Aorta (tissue), 5 donors: ENCODE measurements around the gene TTC3. TPM values are rescaled to one million over a fixed set of nuclear protein-coding genes. Genes with fewer than 3 reads are reported as not detected.
"Not testable (repeated sequence)": the region's sequence is repeated elsewhere in the genome, so short reads cannot be mapped to it uniquely, and the experiment has no call there.

Experiments used
- ATAC-seq: fragments of 200-7000 bp; cut with Tn5 transposase; one replicate; pipeline ENCODE4 v1.9.1; 2022; ENCODE audit warnings: moderate library complexity; ENCODE audit not compliant: low FRiP score
- DNase-seq, 2 donors: peaks; one replicate each; pipeline ENCODE4 v3.0.0-alpha.2; 2020
- H3K27ac ChIP-seq, 2 donors: one replicate each; pipeline ENCODE4 v1.5.1; 2013; ENCODE audit warnings: low read length in 2 of 2, mild to moderate bottlenecking in 2 of 2, moderate library complexity in 2 of 2, control low read depth in 1 of 2, inconsistent platforms in 1 of 2, low read depth in 1 of 2
- H3K27me3 ChIP-seq, 2 donors: one replicate each; pipeline ENCODE4 v1.6.1; 2013; ENCODE audit warnings: control low read depth in 1 of 2, low read length in 1 of 2, mild to moderate bottlenecking in 1 of 2, moderate library complexity in 1 of 2; ENCODE audit not compliant: insufficient read depth in 2 of 2, control insufficient read depth in 1 of 2
- H3K36me3 ChIP-seq, 2 donors: one replicate each; pipeline ENCODE4 v1.6.1; 2013; ENCODE audit warnings: control low read depth in 1 of 2, low read length in 1 of 2, mild to moderate bottlenecking in 1 of 2; ENCODE audit not compliant: insufficient read depth in 2 of 2, control insufficient read depth in 1 of 2
- H3K4me1 ChIP-seq, 2 donors: one replicate each; pipeline ENCODE4 v1.6.1; 2013; ENCODE audit warnings: low read length in 2 of 2, control low read depth in 1 of 2, mild to moderate bottlenecking in 1 of 2, moderate library complexity in 1 of 2; ENCODE audit not compliant: insufficient read depth in 2 of 2, control insufficient read depth in 1 of 2
- H3K4me3 ChIP-seq, 2 donors: one replicate each; pipeline ENCODE4 v1.5.1; 2013; ENCODE audit warnings: low read length in 2 of 2, control low read depth in 1 of 2, mild to moderate bottlenecking in 1 of 2
- H3K9me3 ChIP-seq: one replicate; pipeline ENCODE4 v1.6.1; 2013; ENCODE audit warnings: mild to moderate bottlenecking, low read length; ENCODE audit not compliant: control insufficient read depth
- WGBS, 2 donors: extraction: QIAGEN DNeasy Blood & Tissue Kit; methylation state at CpG; one replicate each; pipeline ENCODE4 v1.1.7; 2013; 5-methylcytosine and 5-hydroxymethylcytosine counted together
- intact Hi-C, 2 donors: fragments of 100-400 bp; cut with DNase I; formaldehyde crosslinking; loops; one replicate each; pipeline versions ENCODE4 v1.14.2 to v1.15.0; 2022
- polyA plus RNA-seq, 2 donors: library from polyadenylated mRNA; stranded (reverse); fragments of 200-250 nt; gene quantifications; one replicate each; pipeline ENCODE4 v1.2.3, GENCODE V29; 2013
- total RNA-seq, 2 donors: library from RNA; stranded (reverse); fragmentation: NEBNext Ultra II Directional; extraction: Animal tissue kit (Norgen Biotek cat#: 25700); gene quantifications; one replicate each; pipeline ENCODE4 v1.2.1, GENCODE V29; 2021
- donor health status: healthy with polysubstance abuse.
- donor health status: Bipolar disorder and iron deficiency.
- donor health status: DM: no; HTN: no; CAD: no.
- donor health status: DM: no; HTN: no; CAD: no.
- donor health status: DM: yes; HTN: yes; CAD: no.

The TTC3 gene
- total and polyA plus RNA-seq, 4 donors, result 30.1 to 118 (median 72.9) TPM

GRCh38 chr21:37139902-37140301, 66.8 kb downstream of the TTC3 start:
- Histone ChIP-seq H3K9me3 (no peaks in the 10 kb centered on the region), H3K36me3 (peaks cover 10 to 18% of the 10 kb centered on the region in 2 donors), H3K27me3 (no peaks in the 10 kb centered on the region), H3K4me3 (no peak overlapping the region), H3K4me1 (no peaks in the 10 kb centered on the region), H3K27ac (no peak overlapping the region)
- intact Hi-C loops, result no loop called here
- WGBS, 2 donors, result 38 to 41% methylated on average over 4 of the region's 4 CpGs
- DNase-seq, result no peak
- no peak for ATAC-seq

GRCh38 chr21:37143392-37143791, 70.3 kb downstream of the TTC3 start:
- H3K4me1 ChIP-seq, H3K36me3 ChIP-seq, H3K4me3 ChIP-seq, H3K9me3 ChIP-seq, DNase-seq, H3K27ac ChIP-seq, H3K27me3 ChIP-seq, intact Hi-C loops, ATAC-seq: not testable (repeated sequence)
- WGBS, 2 donors, result 92 to 96% methylated on average over 5 of the region's 5 CpGs

DNA sequence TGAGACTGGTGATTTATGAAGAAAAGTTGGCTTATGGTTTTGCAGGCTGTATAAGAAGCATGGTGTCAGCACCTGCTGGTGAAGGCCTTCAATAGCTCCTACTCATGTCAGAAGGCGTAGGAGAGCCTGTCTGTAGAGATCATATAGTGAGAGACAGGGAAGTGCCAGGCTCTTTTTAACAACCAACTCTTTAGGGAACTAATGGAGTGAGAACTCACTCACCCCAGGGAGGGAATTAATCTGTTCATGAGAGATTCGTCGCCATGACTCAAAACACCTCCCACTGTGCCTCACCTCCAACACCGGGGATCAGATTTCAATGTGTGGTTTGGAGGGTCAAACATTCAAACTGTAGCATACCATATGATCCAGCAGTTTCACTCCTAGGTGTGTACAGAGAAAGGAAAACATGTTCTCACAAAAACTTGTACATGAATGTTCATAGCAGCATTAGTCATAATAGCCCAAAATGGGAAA, 72.6 kb downstream of the TTC3 start:
- Histone ChIP-seq H3K4me3 (no peak overlapping the region), H3K4me1 (peaks cover 0 to 5% of the 10 kb centered on the region in 2 donors), H3K27me3 (no peaks in the 10 kb centered on the region), H3K9me3 (no peaks in the 10 kb centered on the region), H3K36me3 (peaks cover 0 to 3% of the 10 kb centered on the region in 2 donors), H3K27ac (no peak overlapping the region)
- ATAC-seq (no peak), DNase-seq (no peak)
- 64 to 73% methylated on average over 4 of the region's 4 CpGs for WGBS, 2 donors
- intact Hi-C loops, result no loop called here

DNA sequence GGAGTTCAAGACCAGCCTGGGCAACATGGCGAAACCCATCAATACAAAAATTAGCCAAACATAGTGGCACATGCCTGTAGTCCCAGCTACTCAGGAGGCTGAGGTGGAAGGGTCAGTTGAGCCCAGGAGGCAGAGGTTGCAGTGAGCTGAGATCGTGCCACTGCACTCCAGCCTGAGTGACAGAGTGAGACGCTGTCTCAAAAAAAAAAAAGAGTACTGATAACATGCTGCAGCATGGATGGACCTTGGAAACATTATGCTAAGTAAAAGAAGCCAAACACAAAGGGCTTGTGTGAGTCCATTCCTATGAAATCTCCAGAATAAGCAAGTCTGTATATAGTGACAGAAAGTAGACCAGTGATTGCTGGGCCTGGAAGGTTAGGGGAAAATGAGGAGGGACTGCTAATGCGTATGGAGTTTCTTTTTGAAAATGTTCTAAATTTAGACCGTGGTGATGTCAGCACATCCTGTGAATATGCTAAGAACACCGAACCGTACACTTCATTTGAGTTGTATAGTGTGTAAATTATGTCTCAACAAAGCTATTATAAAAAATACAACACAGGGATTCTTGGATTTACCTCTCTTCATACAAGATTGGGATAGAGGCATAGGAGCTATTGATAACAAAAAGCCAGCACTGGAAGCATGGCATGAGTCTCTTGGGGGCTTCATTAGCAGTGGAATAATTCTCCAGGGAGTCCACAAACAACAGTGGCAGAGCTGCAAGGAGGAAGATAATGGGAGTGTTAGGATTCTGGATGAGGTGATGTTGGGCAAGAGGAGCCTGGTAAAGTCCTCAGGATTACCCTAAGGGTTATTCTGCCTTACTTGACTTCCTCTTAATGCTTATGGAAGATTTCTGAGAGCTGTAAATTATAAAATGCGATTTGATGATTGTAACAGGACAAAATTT, 73.5 kb downstream of the TTC3 start:
- Histone ChIP-seq H3K27ac (peak overlapping the region in 1 of 2 donors; percentile 43), H3K4me1 (peaks cover 0 to 5% of the 10 kb centered on the region in 2 donors), H3K9me3 (no peaks in the 10 kb centered on the region), H3K4me3 (no peak overlapping the region), H3K27me3 (no peaks in the 10 kb centered on the region), H3K36me3 (peaks cover 0 to 3% of the 10 kb centered on the region in 2 donors)
- WGBS, 2 donors, result 30% methylated on average over 8 of the region's 8 CpGs
- no peak for DNase-seq
- intact Hi-C loops, result no loop called here
- ATAC-seq, result no peak

DNA sequence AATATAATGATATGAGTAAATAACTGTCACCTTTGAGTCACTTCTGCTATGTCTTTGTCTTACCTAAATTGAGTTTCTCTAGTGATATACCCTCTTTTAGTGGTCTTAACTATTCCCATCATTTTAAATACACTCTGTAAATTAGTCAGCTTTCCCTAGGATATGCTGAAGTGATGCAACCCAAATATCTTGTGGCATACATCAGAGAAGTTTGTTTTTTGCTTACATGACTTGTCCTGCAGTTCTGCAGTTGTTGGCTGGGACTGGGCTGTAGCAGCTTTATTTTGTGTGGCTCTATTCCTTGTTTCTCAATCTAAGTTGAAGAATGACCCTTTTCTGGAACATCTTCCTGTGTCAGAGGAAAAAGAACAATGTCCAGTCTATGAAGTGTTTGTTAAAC, 76.4 kb downstream of the TTC3 start:
- Histone ChIP-seq H3K4me3 (no peak overlapping the region), H3K36me3 (peaks cover 0 to 3% of the 10 kb centered on the region in 2 donors), H3K27me3 (no peaks in the 10 kb centered on the region), H3K4me1 (peaks cover 0 to 5% of the 10 kb centered on the region in 2 donors), H3K27ac (no peak overlapping the region), H3K9me3 (no peaks in the 10 kb centered on the region)
- intact Hi-C loops, result no loop called here
- DNase-seq (no peak), ATAC-seq (no peak)

- ATAC-seq, result peak; percentile 53
- 17 to 20% methylated on average over 4 of the region's 4 CpGs for WGBS, 2 donors
These were observed 80.3 kb downstream of the TTC3 start for GRCh38 chr21:37153196-37153934.

GRCh38 chr21:37153935-37154350, 80.9 kb downstream of the TTC3 start:
- no peaks in the 10 kb centered on the region for H3K4me1 ChIP-seq
- no peaks in the 10 kb centered on the region for H3K9me3 ChIP-seq
- H3K27ac ChIP-seq, result peak overlapping the region in 1 of 2 donors; percentile 72
- intact Hi-C loops, result no loop called here
- ATAC-seq, result peak; percentile 74
- H3K27me3 ChIP-seq, result no peaks in the 10 kb centered on the region
- H3K4me3 ChIP-seq, result no peak overlapping the region
- H3K36me3 ChIP-seq, result peaks cover 0 to 2% of the 10 kb centered on the region in 2 donors
- 27 to 36% methylated on average over 9 of the region's 9 CpGs for WGBS, 2 donors
- DNase-seq, result no peak

More at GRCh38 chr21:37153196-37153934, 80.3 kb downstream of the TTC3 start:
- Histone ChIP-seq H3K4me1 (no peaks in the 10 kb centered on the region), H3K27me3 (no peaks in the 10 kb centered on the region), H3K36me3 (no peaks in the 10 kb centered on the region), H3K4me3 (no peak overlapping the region), H3K9me3 (no peaks in the 10 kb centered on the region), H3K27ac (peak overlapping the region in 1 of 2 donors; percentile 72)
- DNase-seq, result no peak
- intact Hi-C loops, result no loop called here

DNA sequence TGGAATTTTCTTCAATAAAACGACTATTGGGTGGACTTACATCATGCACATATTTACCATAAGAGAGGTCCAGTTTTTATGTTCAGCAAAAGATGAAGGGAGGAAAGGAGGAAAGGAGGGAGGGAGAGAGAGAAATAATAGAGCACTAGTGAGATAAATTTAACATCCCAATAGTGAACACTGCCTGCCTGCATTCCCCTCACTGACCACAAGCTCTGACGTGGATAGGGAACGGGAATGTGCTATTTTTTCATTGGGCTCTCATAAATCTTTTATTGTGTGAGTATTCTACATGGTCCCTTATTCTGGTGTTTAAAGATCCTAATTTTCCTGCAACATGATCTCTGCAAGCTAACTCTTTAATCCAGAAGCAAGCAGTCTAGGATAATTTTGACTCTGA, 82.1 kb downstream of the TTC3 start:
- 52 to 53% methylated on average over 3 of the region's 3 CpGs for WGBS, 2 donors
- H3K27me3 ChIP-seq, result no peaks in the 10 kb centered on the region
- no peak overlapping the region for H3K4me3 ChIP-seq
- no peak overlapping the region for H3K27ac ChIP-seq
- H3K4me1 ChIP-seq, result no peaks in the 10 kb centered on the region
- DNase-seq (no peak), ATAC-seq (no peak)
- peaks cover 0 to 5% of the 10 kb centered on the region in 2 donors for H3K36me3 ChIP-seq
- H3K9me3 ChIP-seq, result no peaks in the 10 kb centered on the region
- intact Hi-C loops, result no loop called here
